GM12872 (cell line): ENCODE measurements around the gene SMG7.

Experiments used
- TF ChIP-seq, protein P1 (sequence below): IDR thresholded peaks from 3 replicates; pipeline ENCODE4 v1.5.1; 2011; ENCODE audit warnings: low read depth, mild to moderate bottlenecking, low read length, moderate library complexity; ENCODE audit not compliant: insufficient read depth

The SMG7 gene

DNA sequence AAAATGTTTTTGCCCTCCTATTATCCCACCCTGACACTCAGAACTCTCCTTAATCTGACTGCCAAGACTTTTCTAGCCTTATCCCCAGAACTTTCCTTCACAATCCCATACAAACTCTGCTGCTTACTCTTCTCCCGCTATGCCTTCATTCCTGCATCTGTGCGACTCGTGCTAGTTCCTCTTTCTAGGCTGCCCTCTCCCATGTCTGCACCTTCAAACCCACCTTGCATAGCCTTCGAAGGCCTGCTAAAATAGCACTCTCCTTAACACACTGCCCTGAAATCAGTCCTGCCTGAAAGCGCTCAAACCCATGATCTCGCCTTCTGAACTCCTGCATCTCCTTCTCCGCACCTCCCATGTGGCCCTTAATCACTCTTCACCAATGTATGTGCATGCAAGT is 120.4 kb downstream of the SMG7 start:
- TF ChIP-seq, protein P1, sequence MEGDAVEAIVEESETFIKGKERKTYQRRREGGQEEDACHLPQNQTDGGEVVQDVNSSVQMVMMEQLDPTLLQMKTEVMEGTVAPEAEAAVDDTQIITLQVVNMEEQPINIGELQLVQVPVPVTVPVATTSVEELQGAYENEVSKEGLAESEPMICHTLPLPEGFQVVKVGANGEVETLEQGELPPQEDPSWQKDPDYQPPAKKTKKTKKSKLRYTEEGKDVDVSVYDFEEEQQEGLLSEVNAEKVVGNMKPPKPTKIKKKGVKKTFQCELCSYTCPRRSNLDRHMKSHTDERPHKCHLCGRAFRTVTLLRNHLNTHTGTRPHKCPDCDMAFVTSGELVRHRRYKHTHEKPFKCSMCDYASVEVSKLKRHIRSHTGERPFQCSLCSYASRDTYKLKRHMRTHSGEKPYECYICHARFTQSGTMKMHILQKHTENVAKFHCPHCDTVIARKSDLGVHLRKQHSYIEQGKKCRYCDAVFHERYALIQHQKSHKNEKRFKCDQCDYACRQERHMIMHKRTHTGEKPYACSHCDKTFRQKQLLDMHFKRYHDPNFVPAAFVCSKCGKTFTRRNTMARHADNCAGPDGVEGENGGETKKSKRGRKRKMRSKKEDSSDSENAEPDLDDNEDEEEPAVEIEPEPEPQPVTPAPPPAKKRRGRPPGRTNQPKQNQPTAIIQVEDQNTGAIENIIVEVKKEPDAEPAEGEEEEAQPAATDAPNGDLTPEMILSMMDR: no peak

DNA sequence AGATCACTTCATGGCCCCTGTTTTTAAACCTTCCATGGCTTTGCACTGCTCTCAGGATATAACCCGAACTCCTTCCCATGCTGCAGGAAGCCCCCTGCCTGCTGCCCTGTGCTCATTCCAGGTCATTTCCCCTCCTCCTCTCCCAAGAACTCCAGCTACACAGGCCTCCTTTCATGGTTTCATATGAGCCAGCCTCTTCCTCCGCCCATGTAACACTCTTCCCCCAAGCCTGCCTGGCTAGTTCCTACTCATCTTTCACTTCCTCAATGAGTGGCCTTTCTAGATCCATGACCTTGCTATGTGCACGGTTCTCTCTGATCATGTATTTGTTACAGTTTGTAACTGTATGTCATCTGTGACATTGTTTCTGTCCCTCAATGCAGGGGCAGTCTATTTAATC is 121.1 kb downstream of the SMG7 start:
- TF ChIP-seq, protein P1: no peak

DNA sequence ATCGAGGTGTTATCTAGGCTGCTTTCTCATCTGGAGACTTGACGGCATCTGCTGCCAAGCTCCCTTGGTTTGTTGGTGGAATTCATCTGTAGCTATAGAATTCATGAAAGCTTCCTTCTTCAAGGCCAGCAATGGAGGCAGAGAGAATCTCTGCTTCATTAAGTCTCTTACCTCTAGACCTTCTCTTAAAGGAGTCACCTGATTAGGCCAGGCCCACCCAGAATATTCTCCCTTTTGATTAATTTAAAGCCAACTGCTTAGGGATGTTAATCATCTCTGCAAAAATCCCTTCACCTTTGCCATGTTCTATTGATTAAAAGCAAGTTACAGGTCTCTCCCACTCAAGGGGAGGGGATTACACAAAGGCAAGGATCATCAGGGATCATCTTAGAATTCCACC is 123.2 kb downstream of the SMG7 start:
- TF ChIP-seq, protein P1: no peak

DNA sequence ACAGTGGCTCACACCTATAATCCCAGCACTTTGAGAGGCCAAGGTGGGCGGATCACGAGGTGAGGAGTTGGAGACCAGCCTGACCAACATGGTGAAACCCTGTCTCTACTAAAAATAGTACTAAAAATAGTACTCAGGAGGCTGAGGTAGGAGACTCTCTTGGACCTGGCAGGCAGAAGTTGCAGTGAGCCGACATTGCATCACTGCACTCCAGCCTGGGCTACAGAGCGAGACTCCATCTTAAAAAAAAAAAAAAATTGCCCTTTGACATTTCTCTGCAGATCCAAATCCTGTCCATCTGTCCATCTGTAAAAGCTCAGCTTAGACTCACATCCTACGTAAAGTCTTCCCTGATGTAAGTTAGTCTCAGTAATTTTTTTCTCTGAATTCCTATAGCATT is 124.2 kb downstream of the SMG7 start:
- TF ChIP-seq, protein P1: no peak

DNA sequence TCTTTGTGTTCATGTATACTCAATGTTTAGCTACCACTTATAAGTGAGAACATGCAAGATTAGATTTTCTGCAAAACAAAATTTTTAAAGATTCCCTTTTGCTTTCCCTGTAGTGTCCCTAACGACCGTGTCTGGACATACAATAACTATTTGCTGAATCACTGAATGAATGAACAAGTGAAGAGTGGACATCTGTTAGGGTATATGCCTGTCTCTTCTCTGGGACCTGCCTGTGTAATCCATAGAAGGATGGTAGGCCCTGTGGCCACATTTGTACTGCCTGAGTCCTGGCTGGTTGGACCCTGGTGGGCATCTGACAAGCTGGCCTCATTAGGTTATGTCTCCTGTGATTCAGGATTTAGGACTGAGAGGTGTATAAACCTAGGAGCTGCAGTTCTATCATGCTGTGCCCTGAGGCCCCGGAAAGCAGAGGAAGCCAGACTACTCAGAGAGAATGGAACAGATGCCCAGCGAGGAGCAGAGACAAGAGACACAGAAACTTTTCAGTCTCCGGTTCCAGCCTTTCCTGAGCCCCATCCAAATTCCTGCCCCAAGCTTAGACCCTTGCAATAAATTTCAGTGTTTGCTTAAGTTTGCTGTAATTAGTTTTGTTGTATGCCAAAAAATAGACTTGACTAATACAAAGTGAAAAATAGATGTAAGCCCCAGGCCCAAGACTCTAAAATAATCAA is 125.5 kb downstream of the SMG7 start:
- TF ChIP-seq, protein P1: no peak

DNA sequence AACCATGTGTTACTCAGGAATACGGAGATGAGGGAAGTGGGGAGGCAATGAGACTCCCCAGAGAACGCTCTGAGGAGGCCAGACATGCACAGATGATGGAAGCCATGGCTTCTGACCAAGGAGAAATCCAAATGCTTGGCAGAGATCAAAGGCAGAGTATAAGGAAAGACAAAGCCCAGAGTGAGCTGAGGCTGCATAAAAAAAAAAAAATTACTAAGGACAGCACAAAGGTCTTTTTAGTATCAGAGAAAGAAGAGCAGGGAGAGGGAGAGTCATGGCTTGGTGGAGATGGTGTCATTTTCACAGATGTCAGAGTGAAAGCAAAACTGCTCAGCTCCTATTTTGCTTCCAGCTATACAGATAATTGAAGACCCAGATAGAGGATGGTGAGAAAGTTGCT is 126.1 kb downstream of the SMG7 start:
- TF ChIP-seq, protein P1: no peak

DNA sequence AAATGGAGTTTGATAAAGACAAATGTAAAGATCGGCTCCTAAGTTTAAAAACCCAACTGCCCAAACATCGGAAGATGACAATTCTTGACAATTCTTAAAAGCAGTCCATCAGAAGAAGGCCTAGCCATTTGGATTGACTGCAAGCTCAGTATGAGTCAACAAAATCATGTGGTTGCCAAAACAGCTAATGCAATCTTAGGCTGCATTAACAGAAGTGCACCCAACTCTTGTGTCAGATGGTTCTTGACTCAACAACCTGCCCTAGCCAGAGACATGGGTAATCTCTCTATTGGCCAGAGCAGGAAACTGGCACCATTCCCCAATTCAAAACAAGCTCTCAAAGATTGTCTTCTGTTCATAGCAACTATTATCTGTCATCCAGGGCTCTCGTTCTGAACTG is 127.8 kb downstream of the SMG7 start:
- TF ChIP-seq, protein P1: no peak
